GM12864 (cell line): Measurements from ENCODE around the gene PAX7.

ENCODE experiments used
- DNase-seq: peaks from one replicate; pipeline ENCODE4 v3.0.0-alpha.2; 2011; ENCODE audit warnings: low read depth
- H3K4me3 ChIP-seq: 2 replicates; pipeline ENCODE4 v1.5.1; 2011; ENCODE audit warnings: mild to moderate bottlenecking, low read depth, low read length, control low read depth
- CTCF ChIP-seq: IDR thresholded peaks from 2 replicates; pipeline ENCODE4 v1.5.1; 2011; ENCODE audit warnings: low read depth, mild to moderate bottlenecking, moderate library complexity, low read length, control low read depth, inconsistent platforms; ENCODE audit errors: missing control alignments

The PAX7 gene

GRCh38 chr1:18714404-18715175 is 83.9 kb downstream of the PAX7 start:
- TF ChIP-seq CTCF: no peak
- no peak overlapping the region for H3K4me3 ChIP-seq
- DNase-seq: no peak

DNA sequence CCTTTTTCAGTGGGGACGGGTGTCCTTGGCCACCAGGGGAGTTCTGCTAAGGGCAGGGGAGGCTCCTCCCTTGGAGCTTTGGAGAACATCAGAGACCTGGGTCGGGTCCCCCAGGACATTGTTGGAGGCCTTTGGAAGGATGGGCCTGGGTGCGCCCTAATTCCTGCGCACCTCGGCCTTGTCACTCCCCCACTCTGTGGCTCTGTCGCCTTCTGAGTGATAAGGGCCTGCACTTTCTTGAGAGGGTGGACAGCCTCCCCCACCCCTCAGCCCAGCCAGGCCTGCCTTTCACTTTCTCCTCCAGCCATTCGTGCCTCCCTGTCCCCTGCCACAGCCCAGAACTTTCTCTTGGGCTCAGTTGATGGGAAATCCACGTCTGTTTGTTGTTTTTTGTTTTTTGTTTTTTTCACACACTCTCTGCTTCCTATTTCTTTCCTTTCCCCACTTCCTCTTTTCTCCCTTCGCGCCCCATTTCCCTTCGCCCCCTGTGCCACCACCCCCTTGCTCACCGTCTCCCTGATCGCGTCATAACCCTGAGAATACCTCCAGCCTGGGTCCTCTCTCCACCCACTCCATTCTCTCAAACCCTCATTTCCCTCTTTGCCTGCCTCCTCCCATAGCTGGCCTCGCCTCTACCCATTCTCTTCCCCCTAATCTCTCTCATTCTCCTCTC is 85.6 kb downstream of the PAX7 start:
- TF ChIP-seq CTCF: no peak
- no peak for DNase-seq
- no peak overlapping the region for H3K4me3 ChIP-seq

GRCh38 chr1:18716785-18717678 is 86.4 kb downstream of the PAX7 start:
- TF ChIP-seq CTCF: no peak
- DNase-seq: no peak
- H3K4me3 ChIP-seq: no peak overlapping the region

GRCh38 chr1:18719786-18720451 is 89.3 kb downstream of the PAX7 start:
- no peak for TF ChIP-seq CTCF
- no peak overlapping the region for H3K4me3 ChIP-seq
- no peak for DNase-seq

GRCh38 chr1:18721041-18721440 is 90.4 kb downstream of the PAX7 start:
- H3K4me3 ChIP-seq: no peak overlapping the region
- no peak for DNase-seq

More at GRCh38 chr1:18721041-18721440, 90.4 kb downstream of the PAX7 start:
- TF ChIP-seq CTCF: no peak
